Measurements from ENCODE around the gene CLPSL2.

DNA sequence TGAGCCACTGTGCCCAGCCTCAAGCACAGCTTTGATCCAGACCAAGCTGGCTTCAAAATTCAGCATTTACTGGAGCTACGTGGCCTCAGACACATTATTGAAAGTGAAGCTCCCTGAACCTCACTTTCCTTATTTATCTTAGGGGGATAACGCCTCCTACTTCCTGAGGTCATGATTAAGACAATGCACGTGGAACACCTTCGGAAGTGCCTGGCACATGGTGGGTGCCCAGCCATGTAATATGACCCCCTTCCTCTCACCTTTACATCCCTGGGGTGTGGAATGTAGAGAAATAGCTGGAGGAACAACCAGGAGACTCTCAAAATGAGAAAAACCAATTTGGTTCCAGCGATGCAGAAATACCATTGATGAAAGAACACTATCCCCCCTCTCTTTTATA, 22.3 kb downstream of the CLPSL2 start:
- TF ChIP-seq EZH2phosphoT487 (IDR thresholded peaks at IDR 0.05; ENCODE audit: low read depth, severe bottlenecking, unreplicated experiment), result no peak
- no peak for TF ChIP-seq EZH2 (IDR thresholded peaks at IDR 0.05; ENCODE audit: borderline replicate concordance)

All from hepatocyte (in vitro differentiated cells).